ENCODE results near the gene NUDT14.

- TF ChIP-seq POLR2A (IDR thresholded peaks at IDR 0.05) (no peak), POLR2AphosphoS5 (IDR thresholded peaks at IDR 0.05) (no peak)
- TF ChIP-seq, protein P1, sequence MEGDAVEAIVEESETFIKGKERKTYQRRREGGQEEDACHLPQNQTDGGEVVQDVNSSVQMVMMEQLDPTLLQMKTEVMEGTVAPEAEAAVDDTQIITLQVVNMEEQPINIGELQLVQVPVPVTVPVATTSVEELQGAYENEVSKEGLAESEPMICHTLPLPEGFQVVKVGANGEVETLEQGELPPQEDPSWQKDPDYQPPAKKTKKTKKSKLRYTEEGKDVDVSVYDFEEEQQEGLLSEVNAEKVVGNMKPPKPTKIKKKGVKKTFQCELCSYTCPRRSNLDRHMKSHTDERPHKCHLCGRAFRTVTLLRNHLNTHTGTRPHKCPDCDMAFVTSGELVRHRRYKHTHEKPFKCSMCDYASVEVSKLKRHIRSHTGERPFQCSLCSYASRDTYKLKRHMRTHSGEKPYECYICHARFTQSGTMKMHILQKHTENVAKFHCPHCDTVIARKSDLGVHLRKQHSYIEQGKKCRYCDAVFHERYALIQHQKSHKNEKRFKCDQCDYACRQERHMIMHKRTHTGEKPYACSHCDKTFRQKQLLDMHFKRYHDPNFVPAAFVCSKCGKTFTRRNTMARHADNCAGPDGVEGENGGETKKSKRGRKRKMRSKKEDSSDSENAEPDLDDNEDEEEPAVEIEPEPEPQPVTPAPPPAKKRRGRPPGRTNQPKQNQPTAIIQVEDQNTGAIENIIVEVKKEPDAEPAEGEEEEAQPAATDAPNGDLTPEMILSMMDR (IDR thresholded peaks at IDR 0.05) = no peak
Observed at GRCh38 chr14:105214324-105214915, 33.3 kb upstream of the NUDT14 start.
